ENCODE measurements around the gene MOCS3.
"Not testable (repeated sequence)": the region's sequence is repeated elsewhere in the genome, so short reads cannot be mapped to it uniquely, and the experiment has no call there.

The MOCS3 gene

GRCh38 chr20:50948132-50948785 is 10.4 kb upstream of the MOCS3 start:
- no peak for TF ChIP-seq JUND (IDR thresholded peaks at IDR 0.05; ENCODE audit: low read depth)
- in situ Hi-C loops (cut with HindIII; ENCODE audit: low pct_unique_long_range_greater_than_20kb, low sequenced_read_pairs): no loop called here
- DNase-seq (ENCODE audit: low read depth in 1 of 2, low spot score in 1 of 2): no peak

GRCh38 chr20:50953196-50953595 is 5.4 kb upstream of the MOCS3 start:
- TF ChIP-seq JUND (IDR thresholded peaks at IDR 0.05; ENCODE audit: low read depth): no peak
- DNase-seq (ENCODE audit: low read depth in 1 of 2, low spot score in 1 of 2): no peak
- in situ Hi-C loops (cut with HindIII; ENCODE audit: low pct_unique_long_range_greater_than_20kb, low sequenced_read_pairs): no loop called here

- in situ Hi-C loops (cut with HindIII; ENCODE audit: low pct_unique_long_range_greater_than_20kb, low sequenced_read_pairs): no loop called here
- DNase-seq (ENCODE audit: low read depth in 1 of 2, low spot score in 1 of 2): no peak
- TF ChIP-seq JUND (IDR thresholded peaks at IDR 0.05; ENCODE audit: low read depth): no peak
These were observed 4.8 kb upstream of the MOCS3 start for GRCh38 chr20:50953821-50954220.

GRCh38 chr20:50957276-50957675 is 1.3 kb upstream of the MOCS3 start:
- no peak for TF ChIP-seq JUND (IDR thresholded peaks at IDR 0.05; ENCODE audit: low read depth)
- DNase-seq (ENCODE audit: low read depth in 1 of 2, low spot score in 1 of 2): peak in 1 of 2 experiments; percentile 25
- in situ Hi-C loops (cut with HindIII; ENCODE audit: low pct_unique_long_range_greater_than_20kb, low sequenced_read_pairs): no loop called here

- in situ Hi-C loops (cut with HindIII; ENCODE audit: low pct_unique_long_range_greater_than_20kb, low sequenced_read_pairs): no loop called here
- TF ChIP-seq JUND (IDR thresholded peaks at IDR 0.05; ENCODE audit: low read depth): no peak
- DNase-seq (ENCODE audit: low read depth in 1 of 2, low spot score in 1 of 2): peak; percentile 66 to 95
These were observed 612 bp upstream of the MOCS3 start, which contains the start of gene DPM1 for GRCh38 chr20:50957798-50958614. Gene DPM1 (minus strand): TSS chr20:50958532. CDS start chr20:50958523, 9 bp downstream.

- TF ChIP-seq JUND (IDR thresholded peaks at IDR 0.05; ENCODE audit: low read depth): no peak
- in situ Hi-C loops (cut with HindIII; ENCODE audit: low pct_unique_long_range_greater_than_20kb, low sequenced_read_pairs): no loop called here
- no peak for DNase-seq (ENCODE audit: low read depth in 1 of 2, low spot score in 1 of 2)
These were observed 1.0 kb downstream of the MOCS3 start for GRCh38 chr20:50959543-50960126.

GRCh38 chr20:50967586-50967985 is 9.0 kb downstream of the MOCS3 start:
- no peak for DNase-seq (ENCODE audit: low read depth in 1 of 2, low spot score in 1 of 2)
- in situ Hi-C loops (cut with HindIII; ENCODE audit: low pct_unique_long_range_greater_than_20kb, low sequenced_read_pairs): no loop called here
- TF ChIP-seq JUND (IDR thresholded peaks at IDR 0.05; ENCODE audit: low read depth): no peak

- in situ Hi-C loops (cut with HindIII; ENCODE audit: low pct_unique_long_range_greater_than_20kb, low sequenced_read_pairs): no loop called here
- no peak for DNase-seq (ENCODE audit: low read depth in 1 of 2, low spot score in 1 of 2)
- TF ChIP-seq JUND (IDR thresholded peaks at IDR 0.05; ENCODE audit: low read depth): no peak
These were observed 9.7 kb downstream of the MOCS3 start for GRCh38 chr20:50968289-50968688.

- in situ Hi-C loops (cut with HindIII; ENCODE audit: low pct_unique_long_range_greater_than_20kb, low sequenced_read_pairs): no loop called here
- TF ChIP-seq JUND (IDR thresholded peaks at IDR 0.05; ENCODE audit: low read depth): no peak
- DNase-seq (ENCODE audit: low read depth in 1 of 2, low spot score in 1 of 2): no peak
These were observed 10.8 kb downstream of the MOCS3 start for GRCh38 chr20:50969435-50969834.

- in situ Hi-C loops (cut with HindIII; ENCODE audit: low pct_unique_long_range_greater_than_20kb, low sequenced_read_pairs): no loop called here
- TF ChIP-seq JUND (IDR thresholded peaks at IDR 0.05; ENCODE audit: low read depth): no peak
- no peak for DNase-seq (ENCODE audit: low read depth in 1 of 2, low spot score in 1 of 2)
These were observed 11.3 kb downstream of the MOCS3 start for GRCh38 chr20:50969912-50970311.

- TF ChIP-seq JUND (IDR thresholded peaks at IDR 0.05; ENCODE audit: low read depth): no peak
- no peak for DNase-seq (ENCODE audit: low read depth in 1 of 2, low spot score in 1 of 2)
- in situ Hi-C loops (cut with HindIII; ENCODE audit: low pct_unique_long_range_greater_than_20kb, low sequenced_read_pairs): no loop called here
These were observed 17.2 kb downstream of the MOCS3 start for GRCh38 chr20:50975701-50976330.

- DNase-seq (ENCODE audit: low read depth in 1 of 2, low spot score in 1 of 2): peak in 1 of 2 experiments; percentile 72
- TF ChIP-seq JUND (IDR thresholded peaks at IDR 0.05; ENCODE audit: low read depth): no peak
- in situ Hi-C loops (cut with HindIII; ENCODE audit: low pct_unique_long_range_greater_than_20kb, low sequenced_read_pairs): no loop called here
These were observed 18.7 kb downstream of the MOCS3 start for GRCh38 chr20:50977066-50978021.

GRCh38 chr20:50978533-50978932 is 19.9 kb downstream of the MOCS3 start:
- in situ Hi-C loops (cut with HindIII; ENCODE audit: low pct_unique_long_range_greater_than_20kb, low sequenced_read_pairs); DNase-seq (ENCODE audit: low read depth in 1 of 2, low spot score in 1 of 2): not testable (repeated sequence)
